OCI-LY7 (cell line): ENCODE data around the gene C10orf71. TPM values are rescaled to one million over a fixed set of nuclear protein-coding genes. Genes with fewer than 3 reads are reported as not detected.

Experiments
- BruUV-seq: library from RNA; stranded (reverse); fragments of 400-500 nt; replicated peaks from 2 replicates; lab custom pipeline; 2021; lab: Mats Ljungman, UMichigan
- CTCF ChIA-PET: fragments of 300-600 bp; sonication (Branson Sonifier 250); formaldehyde crosslinking; loops from one replicate; lab custom pipeline; 2022; ENCODE audit warnings: antibody characterized with exemption; ENCODE audit not compliant: unreplicated experiment; lab: Charles Lee
- POLR2A ChIA-PET: fragments of 300-600 bp; sonication (Branson Sonifier 250); formaldehyde crosslinking; loops from one replicate; lab custom pipeline; 2022; ENCODE audit warnings: antibody characterized with exemption; lab: Charles Lee
- DNase-seq: peaks from one replicate; pipeline ENCODE4 v3.0.0-alpha.2; 2015; ENCODE audit warnings: low spot score
- H2AFZ ChIP-seq: fragments of 200-600 bp; sonication (generic), shearing (Covaris generic); 2 replicates; pipeline ENCODE4 v1.6.1; 2014; ENCODE audit warnings: mild to moderate bottlenecking, antibody characterized with exemption, low read length, moderate library complexity
- H3K27ac ChIP-seq: fragments of 200-600 bp; sonication (generic); 2 replicates; pipeline ENCODE4 v1.5.1; 2014; ENCODE audit warnings: mixed run types, low read depth, mild to moderate bottlenecking, moderate library complexity, low read length, inconsistent platforms; ENCODE audit not compliant: poor library complexity, severe bottlenecking
- H3K36me3 ChIP-seq: fragments of 200-600 bp; sonication (generic); 2 replicates; pipeline ENCODE4 v1.6.1; 2014; ENCODE audit warnings: mild to moderate bottlenecking, antibody characterized with exemption, low read length, moderate library complexity, mixed read lengths; ENCODE audit not compliant: insufficient read depth
- H3K4me1 ChIP-seq: fragments of 200-600 bp; sonication (generic); 2 replicates; pipeline ENCODE4 v1.5.1; 2014; ENCODE audit warnings: mild to moderate bottlenecking, low read length; ENCODE audit not compliant: insufficient read depth, poor library complexity, severe bottlenecking
- H3K4me2 ChIP-seq: fragments of 200-600 bp; sonication (generic); 2 replicates; pipeline ENCODE4 v1.6.1; 2014; ENCODE audit warnings: mild to moderate bottlenecking, low read length
- H3K4me3 ChIP-seq: fragments of 200-600 bp; sonication (generic); 2 replicates; pipeline ENCODE4 v1.5.1; 2014; ENCODE audit warnings: mild to moderate bottlenecking, low read depth, low read length; ENCODE audit not compliant: poor library complexity, severe bottlenecking
- H3K79me2 ChIP-seq: fragments of 200-600 bp; sonication (generic); 2 replicates; pipeline ENCODE4 v1.6.1; 2016; ENCODE audit warnings: low read depth, mild to moderate bottlenecking, low read length, moderate library complexity, mixed read lengths; ENCODE audit not compliant: insufficient read depth
- H3K9me2 ChIP-seq: fragments of 200-600 bp; sonication (generic); 2 replicates; pipeline ENCODE4 v1.6.1; 2016; ENCODE audit warnings: mild to moderate bottlenecking, low read length, mixed read lengths; ENCODE audit not compliant: insufficient read depth
- H3K9me3 ChIP-seq: fragments of 200-600 bp; sonication (generic); 2 replicates; pipeline ENCODE4 v1.6.1; 2014; ENCODE audit warnings: mild to moderate bottlenecking, mixed run types, low read length, mixed read lengths
- H4K20me1 ChIP-seq: fragments of 200-600 bp; sonication (generic); 2 replicates; pipeline ENCODE4 v1.6.1; 2014; ENCODE audit warnings: mild to moderate bottlenecking, antibody characterized with exemption, low read length, moderate library complexity, mixed read lengths; ENCODE audit not compliant: insufficient read depth
- EZH2phosphoT487 ChIP-seq: fragments of 200-600 bp; sonication (generic); IDR thresholded peaks from 2 replicates; pipeline ENCODE4 v1.6.1; 2018; ENCODE audit warnings: low read depth, borderline replicate concordance, mild to moderate bottlenecking, mixed run types, antibody characterized with exemption, low read length, moderate library complexity, mixed read lengths
- intact Hi-C: fragments of 100-400 bp; cut with micrococcal nuclease; formaldehyde crosslinking; loops from one replicate; pipeline ENCODE4 v1.10.0; 2022; ENCODE audit not compliant: unreplicated experiment
- total RNA-seq, 2 experiments: library from RNA; depleted of rRNA in 1 of 2; stranded (reverse); fragments of >200 nt in 1 of 2; shearing (Covaris generic) in 1 of 2; gene quantifications; 2 replicates each; pipeline ENCODE4 v1.2.3, GENCODE V29; 2014 to 2022
- TF ChIP-seq, protein P1 (sequence below): fragments of 200-600 bp; sonication (generic); conservative IDR thresholded peaks from 2 replicates; pipeline ENCODE4 v1.5.1; 2014; ENCODE audit warnings: mild to moderate bottlenecking, antibody characterized with exemption, low read length, moderate library complexity, mixed read lengths

Gene C10orf71
- total RNA-seq, 2 experiments from 2014 or later = 0.06 to 0.08 TPM

DNA sequence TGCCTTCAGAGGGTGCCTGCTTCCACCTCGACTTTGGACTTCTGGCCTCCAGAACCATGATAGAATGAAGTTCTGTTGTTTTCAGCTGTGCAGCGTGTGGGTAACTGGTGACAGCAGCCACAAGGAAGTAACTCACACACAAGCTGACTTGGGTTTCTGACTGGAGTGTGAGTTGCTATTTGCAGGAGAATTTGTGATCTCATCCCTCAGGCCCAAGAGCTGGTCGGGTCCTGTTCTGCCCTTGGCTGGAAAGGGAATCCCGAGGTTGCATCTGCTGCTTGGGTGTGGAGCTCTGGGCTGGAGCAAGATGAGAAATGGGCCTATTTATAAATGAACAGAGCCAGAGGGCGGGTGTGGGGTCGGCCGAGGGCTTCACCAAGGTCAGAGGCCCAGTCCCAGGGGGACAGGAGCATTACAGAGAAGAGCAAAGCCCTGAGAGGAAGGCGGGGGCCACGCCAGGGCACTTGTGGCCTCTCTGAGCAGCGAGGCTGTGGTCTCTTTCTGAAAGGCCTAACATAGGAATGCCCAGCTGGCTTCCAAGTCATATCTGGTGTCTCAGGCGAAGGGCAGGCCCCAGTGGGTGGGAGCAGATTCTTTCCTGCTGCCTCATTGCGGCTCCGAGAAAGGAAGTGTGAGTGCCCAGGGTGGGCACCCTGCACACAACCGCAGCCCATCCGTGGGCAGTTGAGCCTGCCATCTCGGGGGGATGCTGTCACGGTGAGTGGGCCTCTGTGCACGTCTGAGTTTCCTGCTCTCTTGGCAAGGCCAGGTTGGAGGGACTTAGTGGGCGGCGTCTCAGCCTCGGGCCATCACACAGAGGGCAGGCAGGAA is 26.5 kb upstream of the C10orf71 start:
- POLR2A ChIA-PET = interaction anchor here (0.6 to 0.7 kb wide), 2 partner anchors 25 to 120 kb away, joined by 3 to 4 read pairs; no protein-coding TSS in a partner anchor
- H3K79me2 ChIP-seq = no peaks in the 10 kb centered on the region
- CTCF ChIA-PET = no interaction called here
- H3K9me2 ChIP-seq = no peaks in the 10 kb centered on the region
- no peak overlapping the region for H3K27ac ChIP-seq
- no peaks in the 10 kb centered on the region; the same call in 1 of the 2 replicates for H4K20me1 ChIP-seq
- H3K9me3 ChIP-seq = no peaks in the 10 kb centered on the region
- TF ChIP-seq, protein P1, sequence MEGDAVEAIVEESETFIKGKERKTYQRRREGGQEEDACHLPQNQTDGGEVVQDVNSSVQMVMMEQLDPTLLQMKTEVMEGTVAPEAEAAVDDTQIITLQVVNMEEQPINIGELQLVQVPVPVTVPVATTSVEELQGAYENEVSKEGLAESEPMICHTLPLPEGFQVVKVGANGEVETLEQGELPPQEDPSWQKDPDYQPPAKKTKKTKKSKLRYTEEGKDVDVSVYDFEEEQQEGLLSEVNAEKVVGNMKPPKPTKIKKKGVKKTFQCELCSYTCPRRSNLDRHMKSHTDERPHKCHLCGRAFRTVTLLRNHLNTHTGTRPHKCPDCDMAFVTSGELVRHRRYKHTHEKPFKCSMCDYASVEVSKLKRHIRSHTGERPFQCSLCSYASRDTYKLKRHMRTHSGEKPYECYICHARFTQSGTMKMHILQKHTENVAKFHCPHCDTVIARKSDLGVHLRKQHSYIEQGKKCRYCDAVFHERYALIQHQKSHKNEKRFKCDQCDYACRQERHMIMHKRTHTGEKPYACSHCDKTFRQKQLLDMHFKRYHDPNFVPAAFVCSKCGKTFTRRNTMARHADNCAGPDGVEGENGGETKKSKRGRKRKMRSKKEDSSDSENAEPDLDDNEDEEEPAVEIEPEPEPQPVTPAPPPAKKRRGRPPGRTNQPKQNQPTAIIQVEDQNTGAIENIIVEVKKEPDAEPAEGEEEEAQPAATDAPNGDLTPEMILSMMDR = no peak
- no peak for TF ChIP-seq EZH2phosphoT487
- H3K4me3 ChIP-seq = no peak overlapping the region
- no peaks in the 10 kb centered on the region for H3K36me3 ChIP-seq
- no TSS peak for BruUV-seq
- intact Hi-C loops = no loop called here
- DNase-seq = no peak
- H2AFZ ChIP-seq = no peak overlapping the region
- no peaks in the 10 kb centered on the region for H3K4me1 ChIP-seq
- no peak overlapping the region for H3K4me2 ChIP-seq

DNA sequence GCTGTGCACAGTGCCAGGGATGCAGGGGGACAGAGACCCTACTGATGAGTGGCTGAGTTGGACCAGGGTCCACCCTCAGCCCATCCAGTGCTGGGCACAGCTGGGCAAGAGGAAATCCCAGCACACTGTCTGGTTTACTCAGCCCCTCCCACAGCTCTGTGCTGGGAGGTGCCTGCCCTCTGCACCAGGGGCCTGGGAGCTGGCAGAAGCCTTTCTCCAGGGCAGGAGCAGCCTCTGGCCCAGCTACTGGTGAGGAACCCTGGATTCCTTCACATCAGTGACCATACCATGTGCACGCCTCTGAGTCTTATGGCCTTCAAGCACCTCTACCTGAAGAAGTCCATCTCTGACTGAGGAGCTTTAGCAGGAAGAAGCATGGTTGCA is 25.9 kb upstream of the C10orf71 start:
- Histone ChIP-seq H3K9me2 (no peaks in the 10 kb centered on the region), H4K20me1 (no peaks in the 10 kb centered on the region; the same call in 1 of the 2 replicates), H3K79me2 (no peaks in the 10 kb centered on the region), H3K4me3 (no peak overlapping the region), H3K27ac (no peak overlapping the region), H3K4me1 (no peaks in the 10 kb centered on the region), H2AFZ (no peak overlapping the region), H3K4me2 (no peak overlapping the region), H3K36me3 (no peaks in the 10 kb centered on the region), H3K9me3 (no peaks in the 10 kb centered on the region)
- POLR2A ChIA-PET = no interaction called here
- no TSS peak for BruUV-seq
- intact Hi-C loops = no loop called here
- TF ChIP-seq, protein P1 = no peak
- no peak for TF ChIP-seq EZH2phosphoT487
- CTCF ChIA-PET = no interaction called here
- DNase-seq = no peak

DNA sequence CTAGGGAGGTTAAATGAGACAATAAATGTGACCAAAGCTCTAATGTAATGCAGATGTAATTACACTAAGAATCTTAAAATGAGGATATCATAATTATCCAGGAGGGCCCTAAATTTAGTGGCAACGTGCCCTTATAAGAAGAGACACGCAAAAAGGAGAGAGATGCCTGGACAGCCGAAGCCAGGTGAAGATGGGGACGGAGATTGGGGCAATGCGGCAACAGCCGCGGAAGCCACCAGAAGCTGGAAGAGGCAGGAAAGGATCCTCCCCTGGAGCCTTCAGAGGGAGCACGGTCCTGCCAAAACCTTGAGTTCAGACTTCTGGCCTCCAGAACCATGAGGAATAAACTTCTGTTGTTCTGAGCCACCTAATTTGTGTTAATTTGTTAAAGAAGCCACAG is 25.3 kb upstream of the C10orf71 start:
- Histone ChIP-seq H3K4me3 (no peak overlapping the region), H3K79me2 (no peaks in the 10 kb centered on the region), H3K9me2 (no peaks in the 10 kb centered on the region), H3K9me3 (no peaks in the 10 kb centered on the region), H2AFZ (no peak overlapping the region), H3K4me1 (no peaks in the 10 kb centered on the region), H3K27ac (no peak overlapping the region), H3K36me3 (no peaks in the 10 kb centered on the region), H4K20me1 (no peaks in the 10 kb centered on the region; the same call in 1 of the 2 replicates), H3K4me2 (no peak overlapping the region)
- intact Hi-C loops = no loop called here
- TF ChIP-seq, protein P1 = no peak
- no peak for TF ChIP-seq EZH2phosphoT487
- POLR2A ChIA-PET = no interaction called here
- CTCF ChIA-PET = no interaction called here
- BruUV-seq = no TSS peak
- DNase-seq = no peak
